ENCODE measurements around the gene MGAT1. TPM values are rescaled to one million over a fixed set of nuclear protein-coding genes. Genes with fewer than 3 reads are reported as not detected.
"Not testable (repeated sequence)": the region's sequence is repeated elsewhere in the genome, so short reads cannot be mapped to it uniquely, and the experiment has no call there.

The MGAT1 gene
- polyA plus RNA-seq, 1 donor from 2014 or later = 31.8 TPM

- Histone ChIP-seq H3K4me3 (ENCODE audit: low read length) (no peak overlapping the region), H3K4me2 (ENCODE audit: low read length) (no peak overlapping the region), H3K9me2 (ENCODE audit: insufficient read depth, low read length) (no peaks in the 10 kb centered on the region), H4K20me1 (ENCODE audit: insufficient read depth) (no peaks in the 10 kb centered on the region), H3K27me3 (ENCODE audit: insufficient read depth, low read depth, low read length) (no peaks in the 10 kb centered on the region), H2AFZ (ENCODE audit: low read depth, low read length) (no peak overlapping the region), H3F3A (ENCODE audit: insufficient read depth, low read length, poor library complexity, severe bottlenecking) (no peaks in the 10 kb centered on the region), H3K79me2 (replicated peaks; ENCODE audit: insufficient read depth, low read length) (no peaks in the 10 kb centered on the region), H3K9ac (ENCODE audit: low read length) (no peak overlapping the region), H3K27ac (ENCODE audit: low read length) (no peak overlapping the region), H3K9me3 (ENCODE audit: low read length) (no peaks in the 10 kb centered on the region), H3K36me3 (ENCODE audit: insufficient read depth, low read length) (no peaks in the 10 kb centered on the region)
- TF ChIP-seq MXI1 (conservative IDR thresholded peaks at IDR 0.05; ENCODE audit: poor library complexity, severe bottlenecking) = no peak
- TF ChIP-seq RAD21 (conservative IDR thresholded peaks at IDR 0.05) = no peak
- TF ChIP-seq POLR2AphosphoS5 (IDR thresholded peaks at IDR 0.05) = no peak
- TF ChIP-seq TAF1 (IDR thresholded peaks at IDR 0.05; ENCODE audit: low read depth) = no peak
- TF ChIP-seq, protein P1, sequence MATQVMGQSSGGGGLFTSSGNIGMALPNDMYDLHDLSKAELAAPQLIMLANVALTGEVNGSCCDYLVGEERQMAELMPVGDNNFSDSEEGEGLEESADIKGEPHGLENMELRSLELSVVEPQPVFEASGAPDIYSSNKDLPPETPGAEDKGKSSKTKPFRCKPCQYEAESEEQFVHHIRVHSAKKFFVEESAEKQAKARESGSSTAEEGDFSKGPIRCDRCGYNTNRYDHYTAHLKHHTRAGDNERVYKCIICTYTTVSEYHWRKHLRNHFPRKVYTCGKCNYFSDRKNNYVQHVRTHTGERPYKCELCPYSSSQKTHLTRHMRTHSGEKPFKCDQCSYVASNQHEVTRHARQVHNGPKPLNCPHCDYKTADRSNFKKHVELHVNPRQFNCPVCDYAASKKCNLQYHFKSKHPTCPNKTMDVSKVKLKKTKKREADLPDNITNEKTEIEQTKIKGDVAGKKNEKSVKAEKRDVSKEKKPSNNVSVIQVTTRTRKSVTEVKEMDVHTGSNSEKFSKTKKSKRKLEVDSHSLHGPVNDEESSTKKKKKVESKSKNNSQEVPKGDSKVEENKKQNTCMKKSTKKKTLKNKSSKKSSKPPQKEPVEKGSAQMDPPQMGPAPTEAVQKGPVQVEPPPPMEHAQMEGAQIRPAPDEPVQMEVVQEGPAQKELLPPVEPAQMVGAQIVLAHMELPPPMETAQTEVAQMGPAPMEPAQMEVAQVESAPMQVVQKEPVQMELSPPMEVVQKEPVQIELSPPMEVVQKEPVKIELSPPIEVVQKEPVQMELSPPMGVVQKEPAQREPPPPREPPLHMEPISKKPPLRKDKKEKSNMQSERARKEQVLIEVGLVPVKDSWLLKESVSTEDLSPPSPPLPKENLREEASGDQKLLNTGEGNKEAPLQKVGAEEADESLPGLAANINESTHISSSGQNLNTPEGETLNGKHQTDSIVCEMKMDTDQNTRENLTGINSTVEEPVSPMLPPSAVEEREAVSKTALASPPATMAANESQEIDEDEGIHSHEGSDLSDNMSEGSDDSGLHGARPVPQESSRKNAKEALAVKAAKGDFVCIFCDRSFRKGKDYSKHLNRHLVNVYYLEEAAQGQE (IDR thresholded peaks at IDR 0.05; ENCODE audit: borderline replicate concordance) = no peak
- TF ChIP-seq EP300 (conservative IDR thresholded peaks at IDR 0.05; ENCODE audit: poor library complexity, severe bottlenecking) = no peak
- TF ChIP-seq, protein P2, sequence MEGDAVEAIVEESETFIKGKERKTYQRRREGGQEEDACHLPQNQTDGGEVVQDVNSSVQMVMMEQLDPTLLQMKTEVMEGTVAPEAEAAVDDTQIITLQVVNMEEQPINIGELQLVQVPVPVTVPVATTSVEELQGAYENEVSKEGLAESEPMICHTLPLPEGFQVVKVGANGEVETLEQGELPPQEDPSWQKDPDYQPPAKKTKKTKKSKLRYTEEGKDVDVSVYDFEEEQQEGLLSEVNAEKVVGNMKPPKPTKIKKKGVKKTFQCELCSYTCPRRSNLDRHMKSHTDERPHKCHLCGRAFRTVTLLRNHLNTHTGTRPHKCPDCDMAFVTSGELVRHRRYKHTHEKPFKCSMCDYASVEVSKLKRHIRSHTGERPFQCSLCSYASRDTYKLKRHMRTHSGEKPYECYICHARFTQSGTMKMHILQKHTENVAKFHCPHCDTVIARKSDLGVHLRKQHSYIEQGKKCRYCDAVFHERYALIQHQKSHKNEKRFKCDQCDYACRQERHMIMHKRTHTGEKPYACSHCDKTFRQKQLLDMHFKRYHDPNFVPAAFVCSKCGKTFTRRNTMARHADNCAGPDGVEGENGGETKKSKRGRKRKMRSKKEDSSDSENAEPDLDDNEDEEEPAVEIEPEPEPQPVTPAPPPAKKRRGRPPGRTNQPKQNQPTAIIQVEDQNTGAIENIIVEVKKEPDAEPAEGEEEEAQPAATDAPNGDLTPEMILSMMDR (IDR thresholded peaks at IDR 0.05; ENCODE audit: poor library complexity, severe bottlenecking) = no peak
- TF ChIP-seq SMC3 (conservative IDR thresholded peaks at IDR 0.05; ENCODE audit: poor library complexity) = no peak
- no peak for TF ChIP-seq EZH2 (IDR thresholded peaks at IDR 0.05; ENCODE audit: borderline replicate concordance, insufficient read depth, low read length, poor library complexity, severe bottlenecking)
Measured at GRCh38 chr5:180742727-180743126, 59.9 kb downstream of the MGAT1 start.

DNA sequence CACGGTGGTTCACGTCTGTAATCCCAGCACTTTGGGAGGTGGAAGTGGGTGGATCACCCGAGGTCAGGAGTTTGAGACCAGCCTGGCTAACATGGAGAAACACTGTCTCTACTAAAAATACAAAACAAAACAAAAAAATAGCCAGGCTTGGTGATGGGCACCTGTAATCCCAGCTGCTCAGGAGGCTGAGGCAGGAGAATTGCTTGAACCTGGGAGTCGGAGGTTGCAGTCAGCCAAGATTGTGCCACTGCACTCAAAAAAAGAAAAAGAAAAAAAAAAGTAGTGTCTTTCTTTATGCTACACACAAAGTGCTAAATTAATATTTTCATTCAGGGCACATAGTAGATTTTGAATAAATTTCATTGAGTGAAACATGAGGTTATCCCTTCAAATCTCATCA, 61.7 kb downstream of the MGAT1 start:
- not testable (repeated sequence) for H3K27ac ChIP-seq (ENCODE audit: low read length); H3K9ac ChIP-seq (ENCODE audit: low read length); H3K79me2 ChIP-seq (replicated peaks; ENCODE audit: insufficient read depth, low read length); H3K36me3 ChIP-seq (ENCODE audit: insufficient read depth, low read length); H2AFZ ChIP-seq (ENCODE audit: low read depth, low read length); H3K9me2 ChIP-seq (ENCODE audit: insufficient read depth, low read length); H3K4me3 ChIP-seq (ENCODE audit: low read length); H3K9me3 ChIP-seq (ENCODE audit: low read length); H3K27me3 ChIP-seq (ENCODE audit: insufficient read depth, low read depth, low read length); H3K4me2 ChIP-seq (ENCODE audit: low read length); H3F3A ChIP-seq (ENCODE audit: insufficient read depth, low read length, poor library complexity, severe bottlenecking); H4K20me1 ChIP-seq (ENCODE audit: insufficient read depth)

DNA sequence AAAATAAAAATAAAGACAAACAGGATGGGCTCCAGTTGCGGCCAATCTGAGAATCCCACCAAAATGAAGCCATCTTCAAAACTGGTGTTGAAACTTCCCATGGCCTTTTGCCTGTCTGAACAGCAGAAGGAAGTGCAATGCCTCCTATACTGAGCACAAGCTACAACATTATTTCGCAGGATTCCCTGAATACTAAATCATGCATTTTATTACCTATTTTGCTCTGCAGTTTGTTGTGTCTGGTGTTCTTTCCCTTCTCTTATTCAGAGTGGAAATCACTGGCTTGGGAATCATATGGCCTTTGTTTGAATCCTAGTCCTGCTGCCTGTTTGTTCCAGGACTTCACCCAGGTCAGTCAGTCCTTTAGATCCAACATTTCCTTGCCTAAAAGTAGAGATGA, 62.6 kb downstream of the MGAT1 start, which contains the start of gene OR2Y1:
TSS of gene OR2Y1 (minus strand) at position 101 of the 400 bp plus-strand sequence. CDS start at position 101, 0 bp downstream.
- Histone ChIP-seq H3K9ac (ENCODE audit: low read length) (no peak within 1 kb of the TSS), H3K4me2 (ENCODE audit: low read length) (no peak within 1 kb of the TSS), H3K4me3 (ENCODE audit: low read length) (no peak within 1 kb of the TSS), H3K9me2 (ENCODE audit: insufficient read depth, low read length) (no peaks in the 10 kb centered on the region), H3F3A (ENCODE audit: insufficient read depth, low read length, poor library complexity, severe bottlenecking) (no peaks in the 10 kb centered on the region), H3K79me2 (replicated peaks; ENCODE audit: insufficient read depth, low read length) (no peaks in the 10 kb centered on the region), H3K9me3 (ENCODE audit: low read length) (no peaks in the 10 kb centered on the region), H2AFZ (ENCODE audit: low read depth, low read length) (no peak within 1 kb of the TSS), H3K27me3 (ENCODE audit: insufficient read depth, low read depth, low read length) (no peaks in the 10 kb centered on the region), H3K27ac (ENCODE audit: low read length) (no peak within 1 kb of the TSS), H3K36me3 (ENCODE audit: insufficient read depth, low read length) (no peaks in the 10 kb centered on the region), H4K20me1 (ENCODE audit: insufficient read depth) (no peaks in the 10 kb centered on the region)
- TF ChIP-seq MXI1 (conservative IDR thresholded peaks at IDR 0.05; ENCODE audit: poor library complexity, severe bottlenecking) (no peak), SMC3 (conservative IDR thresholded peaks at IDR 0.05; ENCODE audit: poor library complexity) (no peak), POLR2AphosphoS5 (IDR thresholded peaks at IDR 0.05) (no peak), EZH2 (IDR thresholded peaks at IDR 0.05; ENCODE audit: borderline replicate concordance, insufficient read depth, low read length, poor library complexity, severe bottlenecking) (no peak), EP300 (conservative IDR thresholded peaks at IDR 0.05; ENCODE audit: poor library complexity, severe bottlenecking) (no peak), RAD21 (conservative IDR thresholded peaks at IDR 0.05) (no peak), TAF1 (IDR thresholded peaks at IDR 0.05; ENCODE audit: low read depth) (no peak)
- TF ChIP-seq, protein P1 (IDR thresholded peaks at IDR 0.05; ENCODE audit: borderline replicate concordance) = no peak
- TF ChIP-seq, protein P2 (IDR thresholded peaks at IDR 0.05; ENCODE audit: poor library complexity, severe bottlenecking) = no peak
